OCI-LY1 (cell line): Measurements from ENCODE around the gene CDKAL1.
A peak's percentile ranks its signal among the peaks of the same experiment; 100 is the strongest.

Experiments used
- H2AFZ ChIP-seq: fragments of 200-600 bp; sonication (generic), shearing (Covaris generic); 2 replicates; pipeline ENCODE4 v1.6.0; 2014; ENCODE audit warnings: antibody characterized with exemption, mild to moderate bottlenecking, low read length
- H3F3A ChIP-seq: fragments of 200-600 bp; sonication (generic), shearing (Covaris generic); 2 replicates; pipeline ENCODE4 v1.6.0; 2014; ENCODE audit warnings: mild to moderate bottlenecking, antibody characterized with exemption, low read length, moderate library complexity; ENCODE audit not compliant: insufficient read depth
- H3K27ac ChIP-seq: fragments of 200-600 bp; sonication (generic); 2 replicates; pipeline ENCODE4 v1.5.1; 2014; ENCODE audit warnings: low read length, mixed run types, mild to moderate bottlenecking, low read depth; ENCODE audit not compliant: poor library complexity, severe bottlenecking
- H3K27me3 ChIP-seq: fragments of 200-600 bp; sonication (generic); 2 replicates; pipeline ENCODE4 v1.6.0; 2014; ENCODE audit warnings: antibody characterized with exemption, mild to moderate bottlenecking, low read length, moderate library complexity; ENCODE audit not compliant: insufficient read depth
- H3K36me3 ChIP-seq: fragments of 200-600 bp; sonication (generic); 2 replicates; pipeline ENCODE4 v1.6.1; 2014; ENCODE audit warnings: mild to moderate bottlenecking, antibody characterized with exemption, low read length, moderate library complexity, mixed read lengths; ENCODE audit not compliant: insufficient read depth
- H3K4me1 ChIP-seq: fragments of 200-600 bp; sonication (generic); 2 replicates; pipeline ENCODE4 v1.5.1; 2014; ENCODE audit warnings: mild to moderate bottlenecking, low read length, moderate library complexity; ENCODE audit not compliant: insufficient read depth, severe bottlenecking
- H3K4me2 ChIP-seq: fragments of 200-600 bp; sonication (generic), shearing (Covaris generic); 2 replicates; pipeline ENCODE4 v1.6.1; 2014; ENCODE audit warnings: low read length
- H3K4me3 ChIP-seq: fragments of 200-600 bp; sonication (generic); 2 replicates; pipeline ENCODE4 v1.5.1; 2014; ENCODE audit warnings: low read length, low read depth, mild to moderate bottlenecking, mixed read lengths; ENCODE audit not compliant: poor library complexity, severe bottlenecking
- H3K79me2 ChIP-seq: fragments of 200-600 bp; shearing (Covaris generic); 2 replicates; pipeline ENCODE4 v1.6.1; 2016; ENCODE audit warnings: mixed run types, low read length, mixed read lengths; ENCODE audit not compliant: insufficient read depth
- H3K9ac ChIP-seq: fragments of 200-600 bp; sonication (generic), shearing (Covaris generic); 2 replicates; pipeline ENCODE4 v1.6.1; 2014; ENCODE audit warnings: mild to moderate bottlenecking, low read length, mixed read lengths
- H3K9me2 ChIP-seq: fragments of 200-600 bp; sonication (generic), shearing (Covaris generic); 2 replicates; pipeline ENCODE4 v1.6.1; 2014; ENCODE audit warnings: low read depth, mild to moderate bottlenecking, low read length, mixed read lengths
- H3K9me3 ChIP-seq: fragments of 200-600 bp; shearing (Covaris generic); 2 replicates; pipeline ENCODE4 v1.6.1; 2014; ENCODE audit warnings: low read length, mixed read lengths
- H4K20me1 ChIP-seq: fragments of 200-600 bp; sonication (generic), shearing (Covaris generic); 2 replicates; pipeline ENCODE4 v1.6.0; 2016; ENCODE audit warnings: mild to moderate bottlenecking, low read length; ENCODE audit not compliant: insufficient read depth
- CTCF ChIP-seq: fragments of 200-600 bp; sonication (generic), shearing (Covaris generic); IDR thresholded peaks from 2 replicates; pipeline ENCODE4 v1.5.1; 2017; ENCODE audit warnings: mild to moderate bottlenecking, antibody characterized with exemption, low read length, moderate library complexity, mixed read lengths
- EZH2 ChIP-seq: fragments of 200-600 bp; sonication (generic), shearing (Covaris generic); IDR thresholded peaks from 2 replicates; pipeline ENCODE4 v1.8.0; 2017; ENCODE audit warnings: borderline replicate concordance, mixed run types, mild to moderate bottlenecking, antibody characterized with exemption, low read length, moderate library complexity, mixed read lengths

CDKAL1 gene

GRCh38 chr6:21118216-21118780 is 584.0 kb downstream of the CDKAL1 start:
- no peak overlapping the region for H2AFZ ChIP-seq
- H3K9ac ChIP-seq = no peak overlapping the region
- no peaks in the 10 kb centered on the region for H3K9me2 ChIP-seq
- no peaks in the 10 kb centered on the region for H3K9me3 ChIP-seq
- no peaks in the 10 kb centered on the region for H3K27me3 ChIP-seq
- no peaks in the 10 kb centered on the region for H3K4me1 ChIP-seq
- H3K79me2 ChIP-seq = no peaks in the 10 kb centered on the region
- H3K36me3 ChIP-seq = no peaks in the 10 kb centered on the region
- H3F3A ChIP-seq = no peaks in the 10 kb centered on the region
- H4K20me1 ChIP-seq = no peaks in the 10 kb centered on the region
- no peak overlapping the region for H3K4me3 ChIP-seq
- TF ChIP-seq CTCF (no peak), EZH2 (no peak)
- no peak overlapping the region for H3K27ac ChIP-seq
- no peak overlapping the region for H3K4me2 ChIP-seq

- Histone ChIP-seq H3F3A (no peaks in the 10 kb centered on the region), H4K20me1 (no peaks in the 10 kb centered on the region), H3K27ac (no peak overlapping the region), H3K27me3 (no peaks in the 10 kb centered on the region), H3K36me3 (no peaks in the 10 kb centered on the region), H3K79me2 (no peaks in the 10 kb centered on the region), H3K4me3 (no peak overlapping the region), H3K9me2 (no peaks in the 10 kb centered on the region), H3K9me3 (no peaks in the 10 kb centered on the region), H3K4me2 (no peak overlapping the region), H3K9ac (no peak overlapping the region), H3K4me1 (no peaks in the 10 kb centered on the region), H2AFZ (no peak overlapping the region)
- TF ChIP-seq EZH2 (no peak), CTCF (no peak)
Observed at GRCh38 chr6:21121636-21122136, 587.4 kb downstream of the CDKAL1 start.

- Histone ChIP-seq H3K9me3 (no peaks in the 10 kb centered on the region), H3K9ac (no peak overlapping the region), H3K4me1 (no peaks in the 10 kb centered on the region), H2AFZ (no peak overlapping the region), H3K79me2 (no peaks in the 10 kb centered on the region), H3K27me3 (no peaks in the 10 kb centered on the region), H3K27ac (no peak overlapping the region), H3K9me2 (no peaks in the 10 kb centered on the region), H3F3A (no peaks in the 10 kb centered on the region), H3K4me2 (no peak overlapping the region), H3K36me3 (no peaks in the 10 kb centered on the region), H3K4me3 (no peak overlapping the region), H4K20me1 (no peaks in the 10 kb centered on the region)
- peak; percentile 21; the same call in 1 of the 2 replicates for TF ChIP-seq CTCF
- TF ChIP-seq EZH2 = no peak
Observed at GRCh38 chr6:21123507-21124436, 589.5 kb downstream of the CDKAL1 start.
